Upper lobe of right lung (tissue), 1 donor: ENCODE data around the gene GNG4. TPM values are rescaled to one million over a fixed set of nuclear protein-coding genes. Genes with fewer than 3 reads are reported as not detected.
"Not testable (repeated sequence)": the region's sequence is repeated elsewhere in the genome, so short reads cannot be mapped to it uniquely, and the experiment has no call there.

Experiments used
- ATAC-seq: fragments of 200-7000 bp; cut with Tn5 transposase; one replicate; pipeline ENCODE4 v1.9.1; 2020; ENCODE audit warnings: mild to moderate bottlenecking, moderate library complexity
- DNase-seq: peaks from one replicate; pipeline ENCODE4 v3.0.0-alpha.2; 2020
- H3K27ac ChIP-seq: fragments of 200-600 bp; one replicate; pipeline ENCODE4 v1.8.0; 2022
- H3K27me3 ChIP-seq: fragments of 200-600 bp; one replicate; pipeline ENCODE4 v1.8.0; 2022; ENCODE audit warnings: mild to moderate bottlenecking
- H3K36me3 ChIP-seq: fragments of 200-600 bp; one replicate; pipeline ENCODE4 v1.8.0; 2022
- H3K4me1 ChIP-seq: fragments of 200-600 bp; one replicate; pipeline ENCODE4 v1.8.0; 2022
- H3K4me3 ChIP-seq: fragments of 200-600 bp; one replicate; pipeline ENCODE4 v1.8.0; 2022; ENCODE audit warnings: mild to moderate bottlenecking
- H3K9me3 ChIP-seq: fragments of 200-600 bp; one replicate; pipeline ENCODE4 v1.8.0; 2022
- CTCF ChIP-seq: fragments of 200-600 bp; IDR thresholded peaks from one replicate; pipeline ENCODE4 v1.8.0; 2022; ENCODE audit warnings: antibody characterized with exemption
- intact Hi-C: fragments of 100-400 bp; cut with DNase I; formaldehyde crosslinking; loops from one replicate; pipeline ENCODE4 v1.11.0; 2022
- total RNA-seq: library from RNA; stranded (reverse); fragmentation: NEBNext Ultra II Directional; extraction: Animal tissue kit (Norgen Biotek cat#: 25700); gene quantifications from one replicate; pipeline ENCODE4 v1.2.1, GENCODE V29; 2021
- donor health status: DM: no; HTN: yes; CAD: no; lungs with severe emphysema.

The GNG4 gene
- total RNA-seq, 1 donor from 2014 or later, result not detected

- no peak overlapping the region for H3K27ac ChIP-seq
- no peaks in the 10 kb centered on the region for H3K27me3 ChIP-seq
- H3K4me1 ChIP-seq, result no peaks in the 10 kb centered on the region
- no peak for TF ChIP-seq CTCF
- no peaks in the 10 kb centered on the region for H3K9me3 ChIP-seq
- H3K36me3 ChIP-seq, result no peaks in the 10 kb centered on the region
- ATAC-seq (no peak), DNase-seq (no peak)
- intact Hi-C loops, result no loop called here
- H3K4me3 ChIP-seq, result no peak overlapping the region
These were observed 42.3 kb downstream of the GNG4 start for GRCh38 chr1:235607284-235607683.

GRCh38 chr1:235601104-235601503, 48.5 kb downstream of the GNG4 start:
- DNase-seq (no peak), ATAC-seq (peak; percentile 38)
- no peaks in the 10 kb centered on the region for H3K4me1 ChIP-seq
- no peaks in the 10 kb centered on the region for H3K27me3 ChIP-seq
- no peak overlapping the region for H3K4me3 ChIP-seq
- intact Hi-C loops, result no loop called here
- H3K27ac ChIP-seq, result no peak overlapping the region
- H3K9me3 ChIP-seq, result no peaks in the 10 kb centered on the region
- TF ChIP-seq CTCF, result peak; percentile 43
- H3K36me3 ChIP-seq, result no peaks in the 10 kb centered on the region

- no peaks in the 10 kb centered on the region for H3K4me1 ChIP-seq
- DNase-seq (no peak), ATAC-seq (no peak)
- H3K4me3 ChIP-seq, result no peak overlapping the region
- H3K27ac ChIP-seq, result no peak overlapping the region
- no peak for TF ChIP-seq CTCF
- H3K9me3 ChIP-seq, result no peaks in the 10 kb centered on the region
- intact Hi-C loops, result no loop called here
- no peaks in the 10 kb centered on the region for H3K27me3 ChIP-seq
- H3K36me3 ChIP-seq, result no peaks in the 10 kb centered on the region
These were observed 50.0 kb downstream of the GNG4 start for GRCh38 chr1:235599536-235599935.

- peak; percentile 24 for TF ChIP-seq CTCF
- no peaks in the 10 kb centered on the region for H3K9me3 ChIP-seq
- ATAC-seq, result no peak
- DNase-seq, result no peak
- intact Hi-C loops, result no loop called here
- H3K36me3 ChIP-seq, result no peaks in the 10 kb centered on the region
- H3K4me1 ChIP-seq, result no peaks in the 10 kb centered on the region
- H3K4me3 ChIP-seq, result no peak overlapping the region
- H3K27ac ChIP-seq, result no peak overlapping the region
- H3K27me3 ChIP-seq, result no peaks in the 10 kb centered on the region
These were observed 51.6 kb downstream of the GNG4 start for GRCh38 chr1:235597867-235598553.

GRCh38 chr1:235595079-235595478, 54.5 kb downstream of the GNG4 start:
- DNase-seq, result no peak
- H3K9me3 ChIP-seq, result no peaks in the 10 kb centered on the region
- TF ChIP-seq CTCF, result no peak
- H3K27ac ChIP-seq, result no peak overlapping the region
- ATAC-seq, result no peak
- no peaks in the 10 kb centered on the region for H3K36me3 ChIP-seq
- intact Hi-C loops, result no loop called here
- no peaks in the 10 kb centered on the region for H3K4me1 ChIP-seq
- H3K27me3 ChIP-seq, result no peaks in the 10 kb centered on the region
- H3K4me3 ChIP-seq, result no peak overlapping the region

GRCh38 chr1:235594281-235594895, 55.2 kb downstream of the GNG4 start:
- H3K9me3 ChIP-seq, H3K4me1 ChIP-seq, H3K36me3 ChIP-seq, intact Hi-C loops, H3K4me3 ChIP-seq, DNase-seq, H3K27me3 ChIP-seq, ATAC-seq, H3K27ac ChIP-seq: not testable (repeated sequence)
